Amygdala (tissue), 56 donors: ENCODE data around the gene F12.

Experiments
- DNase-seq, 56 donors: peaks; one replicate each; lab custom pipeline; 2025; lab: John Stamatoyannopoulos, UW

The F12 gene

GRCh38 chr5:177409043-177409801 is at the start of gene F12:
Gene F12, minus strand, starts transcription at chr5:177409564. Its CDS starts 37 bp downstream, at chr5:177409527.
- DNase-seq, result no peak

- peak in 17 of 56 donors; percentile 13 to 65 (median 32) for DNase-seq
Measured at GRCh38 chr5:177458912-177459350, 49.6 kb upstream of the F12 start.

- no peak for DNase-seq
Measured at GRCh38 chr5:177457852-177458681, 48.7 kb upstream of the F12 start.

GRCh38 chr5:177456976-177457851 is 47.9 kb upstream of the F12 start:
- peak in 52 of 56 donors; percentile 20 to 90 (median 75) for DNase-seq

- DNase-seq, result no peak
Measured at GRCh38 chr5:177456591-177456964, 47.2 kb upstream of the F12 start.

- peak in 54 of 56 donors; percentile 23 to 88 (median 67) for DNase-seq
Measured at GRCh38 chr5:177455661-177456590, 46.6 kb upstream of the F12 start.

GRCh38 chr5:177455036-177455660 is 45.8 kb upstream of the F12 start:
- DNase-seq, result peak in 37 of 56 donors; percentile 15 to 70 (median 40)

GRCh38 chr5:177454397-177455035 is 45.2 kb upstream of the F12 start:
- peak; percentile 25 to 94 (median 72) for DNase-seq

GRCh38 chr5:177453852-177454396 is 44.6 kb upstream of the F12 start:
- DNase-seq, result peak in 23 of 56 donors; percentile 28 to 69 (median 52)

- peak in 39 of 56 donors; percentile 16 to 68 (median 41) for DNase-seq
Measured at GRCh38 chr5:177452688-177453638, 43.6 kb upstream of the F12 start.

- peak in 10 of 56 donors; percentile 19 to 51 (median 38) for DNase-seq
Measured at GRCh38 chr5:177450667-177451424, 41.5 kb upstream of the F12 start.

GRCh38 chr5:177449140-177450061 is 40.0 kb upstream of the F12 start:
- DNase-seq, result no peak

- no peak for DNase-seq
Measured at GRCh38 chr5:177448244-177448950, 39.0 kb upstream of the F12 start.

- DNase-seq, result peak in 55 of 56 donors; percentile 35 to 95 (median 82)
Measured at GRCh38 chr5:177447611-177448243, 38.4 kb upstream of the F12 start.
